Activated naive CD4-positive, alpha-beta T cell treated with anti-CD3 and anti-CD28 coated beads for 36 hours (primary cell): Measurements from ENCODE around the gene CDC25B. TPM values are rescaled to one million over a fixed set of nuclear protein-coding genes. Genes with fewer than 3 reads are reported as not detected.

ENCODE experiments used
- CTCF ChIA-PET: fragments of 350-600 bp; sonication (Branson Sonifier 250); formaldehyde crosslinking; loops from one replicate; lab custom pipeline; 2021; ENCODE audit warnings: antibody characterized with exemption; lab: Charles Lee
- DNase-seq: peaks from one replicate; pipeline ENCODE4 v3.0.0-alpha.2; 2020
- H3K27ac Mint-ChIP-seq: one replicate; pipeline ENCODE4 v1.8.0; 2021; ENCODE audit warnings: mild to moderate bottlenecking, mixed read lengths
- H3K27me3 Mint-ChIP-seq: one replicate; pipeline ENCODE4 v1.8.0; 2021; ENCODE audit warnings: low read depth, mixed read lengths
- H3K36me3 Mint-ChIP-seq: one replicate; pipeline ENCODE4 v1.8.0; 2021; ENCODE audit warnings: low read depth, mixed read lengths
- H3K4me1 Mint-ChIP-seq: one replicate; pipeline ENCODE4 v1.8.0; 2021; ENCODE audit warnings: low read depth, mixed read lengths
- H3K4me3 Mint-ChIP-seq: one replicate; pipeline ENCODE4 v1.8.0; 2021; ENCODE audit warnings: mild to moderate bottlenecking, moderate library complexity, mixed read lengths
- H3K9me3 Mint-ChIP-seq: one replicate; pipeline ENCODE4 v1.8.0; 2021; ENCODE audit warnings: mixed read lengths
- intact Hi-C: fragments of 100-400 bp; cut with micrococcal nuclease; formaldehyde crosslinking; loops from one replicate; pipeline ENCODE4 v1.15.1; 2023
- total RNA-seq, 2 experiments: library from RNA; stranded (reverse); gene quantifications; one replicate each; pipeline ENCODE4 v1.2.3, GENCODE V29; 2021

CDC25B gene
- total RNA-seq, 2 experiments from 2014 or later: 94.8 to 97.7 TPM

DNA sequence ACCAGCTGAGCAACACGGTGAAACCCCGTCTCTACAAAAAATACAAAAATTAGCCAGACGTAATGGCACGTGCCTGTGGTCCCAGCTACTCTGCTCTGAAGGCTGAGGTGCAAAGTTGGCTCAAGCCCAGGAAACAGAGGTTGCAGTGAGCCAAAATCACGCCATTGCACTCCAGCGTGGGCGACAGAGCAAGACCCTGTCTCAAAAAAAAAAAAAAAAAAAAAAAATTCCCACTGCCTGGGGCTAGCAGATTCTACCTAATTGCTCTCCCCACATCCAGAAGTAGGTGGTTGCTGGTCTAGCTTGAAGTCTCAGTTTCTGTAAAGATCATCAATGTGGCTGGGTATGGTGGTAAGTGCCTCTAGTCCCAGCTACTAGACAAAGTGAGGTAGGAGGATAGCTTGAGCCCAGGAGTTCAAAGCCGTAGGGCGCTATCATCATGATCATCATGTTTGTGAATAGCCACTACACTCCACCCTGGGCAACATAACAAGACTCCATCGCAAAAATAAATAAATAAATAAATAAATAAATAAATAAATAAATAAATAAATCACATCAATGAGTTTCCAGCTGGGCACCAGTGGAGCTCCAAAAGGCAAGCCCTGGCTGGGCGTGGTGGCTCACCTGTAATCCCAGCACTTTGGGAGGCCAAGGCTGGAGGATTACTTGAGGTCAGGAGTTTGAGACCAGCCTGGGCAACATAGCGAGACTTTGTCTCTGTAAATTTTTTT lies 17.9 kb downstream of the CDC25B start:
- Mint-ChIP-seq H3K9me3 (no peaks in the 10 kb centered on the region), H3K27ac (peak overlapping the region; percentile 53), H3K4me3 (no peak overlapping the region), H3K36me3 (no peaks in the 10 kb centered on the region), H3K4me1 (peaks cover 59% of the 10 kb centered on the region), H3K27me3 (no peaks in the 10 kb centered on the region)
- CTCF ChIA-PET: interaction anchor here (0.6 to 3.0 kb wide), 8 partner anchors 13 to 271 kb away, joined by 3 to 26 read pairs (median 4); partner anchors contain the start of genes ADISSP and CENPB
- peak; percentile 54 for DNase-seq
- intact Hi-C loops: loop anchor here (2.0 kb wide), 1 partner anchor 941 kb away; the partner anchor contains the start of gene PTPRA

GRCh38 chr20:3814928-3815495 lies 18.9 kb downstream of the CDC25B start:
- Mint-ChIP-seq H3K9me3 (no peaks in the 10 kb centered on the region), H3K27me3 (no peaks in the 10 kb centered on the region), H3K4me1 (peaks cover 65% of the 10 kb centered on the region), H3K4me3 (no peak overlapping the region), H3K36me3 (no peaks in the 10 kb centered on the region), H3K27ac (peak overlapping the region; percentile 41)
- intact Hi-C loops: no loop called here
- CTCF ChIA-PET: interaction anchor here (0.6 to 1.4 kb wide), 4 partner anchors 14 to 197 kb away, joined by 3 to 5 read pairs (median 4); no protein-coding TSS in a partner anchor
- DNase-seq: no peak

- H3K4me1 Mint-ChIP-seq: peaks cover 58% of the 10 kb centered on the region
- peak overlapping the region; percentile 2 for H3K27ac Mint-ChIP-seq
- H3K36me3 Mint-ChIP-seq: no peaks in the 10 kb centered on the region
- CTCF ChIA-PET: interaction anchor here (1.0 to 1.8 kb wide), 3 partner anchors 20 to 31 kb away, joined by 3 to 4 read pairs (median 3); partner anchors contain the start of gene CENPB
- DNase-seq: peak; percentile 45
- H3K27me3 Mint-ChIP-seq: no peaks in the 10 kb centered on the region
- intact Hi-C loops: no loop called here
- H3K9me3 Mint-ChIP-seq: no peaks in the 10 kb centered on the region
- no peak overlapping the region for H3K4me3 Mint-ChIP-seq
Measured at GRCh38 chr20:3815703-3816315, 19.7 kb downstream of the CDC25B start.

DNA sequence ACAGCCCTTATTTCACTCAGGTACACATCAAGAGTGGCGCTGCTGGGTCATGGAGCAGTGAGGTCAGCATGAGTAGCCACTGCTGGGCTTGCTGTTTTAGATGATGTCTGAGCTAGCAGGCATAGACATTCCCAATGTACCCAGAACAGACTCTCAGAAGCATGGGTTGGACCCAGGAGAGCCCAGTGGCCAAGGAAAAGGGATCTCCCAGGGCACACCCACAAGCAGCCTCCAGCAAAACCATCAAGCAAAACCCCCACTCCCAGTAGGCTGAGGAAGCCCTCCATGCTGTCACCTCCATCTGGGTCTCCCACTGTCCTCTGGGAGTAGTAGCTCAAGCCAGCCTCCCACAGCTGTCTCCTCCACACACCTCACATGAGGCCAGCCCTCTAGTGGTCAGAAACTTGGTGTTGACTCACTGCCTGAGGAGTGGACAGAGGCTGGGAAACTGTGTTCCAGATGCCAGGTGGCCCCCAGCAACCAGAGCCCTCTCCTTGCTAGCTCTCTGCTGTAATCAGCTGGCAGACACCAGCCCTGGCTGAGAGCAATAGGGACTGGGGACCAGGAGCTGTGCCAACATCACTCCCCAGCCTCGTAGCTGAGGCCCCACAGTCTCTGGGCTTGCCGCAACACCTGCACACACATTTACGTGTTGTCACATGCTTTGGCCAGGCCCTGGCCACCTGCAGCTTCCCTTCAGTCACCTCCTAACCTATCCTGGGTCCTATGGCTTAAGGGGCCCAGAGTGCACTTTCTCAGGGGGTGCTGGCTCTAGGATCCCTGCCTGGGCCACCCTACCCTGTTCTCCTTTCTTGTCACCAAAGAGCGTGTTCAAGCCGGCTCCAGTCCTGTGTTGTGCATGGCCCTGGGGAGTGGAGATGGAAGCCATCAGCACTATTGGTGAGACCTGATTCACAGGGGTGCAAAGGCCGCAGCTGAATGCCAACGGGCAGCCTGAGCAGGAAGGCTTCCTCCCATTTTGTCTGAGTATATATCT lies 22.3 kb downstream of the CDC25B start:
- CTCF ChIA-PET: interaction anchor here (1.0 to 5.3 kb wide), 8 partner anchors 12 to 65 kb away, joined by 3 to 58 read pairs (median 4); partner anchors contain the start of genes CENPB and SPEF1
- intact Hi-C loops: no loop called here
- Mint-ChIP-seq H3K4me3 (no peak overlapping the region), H3K27me3 (no peaks in the 10 kb centered on the region), H3K9me3 (no peaks in the 10 kb centered on the region), H3K27ac (peak overlapping the region; percentile 14), H3K4me1 (peaks cover 48% of the 10 kb centered on the region), H3K36me3 (no peaks in the 10 kb centered on the region)
- DNase-seq: peak; percentile 34

DNA sequence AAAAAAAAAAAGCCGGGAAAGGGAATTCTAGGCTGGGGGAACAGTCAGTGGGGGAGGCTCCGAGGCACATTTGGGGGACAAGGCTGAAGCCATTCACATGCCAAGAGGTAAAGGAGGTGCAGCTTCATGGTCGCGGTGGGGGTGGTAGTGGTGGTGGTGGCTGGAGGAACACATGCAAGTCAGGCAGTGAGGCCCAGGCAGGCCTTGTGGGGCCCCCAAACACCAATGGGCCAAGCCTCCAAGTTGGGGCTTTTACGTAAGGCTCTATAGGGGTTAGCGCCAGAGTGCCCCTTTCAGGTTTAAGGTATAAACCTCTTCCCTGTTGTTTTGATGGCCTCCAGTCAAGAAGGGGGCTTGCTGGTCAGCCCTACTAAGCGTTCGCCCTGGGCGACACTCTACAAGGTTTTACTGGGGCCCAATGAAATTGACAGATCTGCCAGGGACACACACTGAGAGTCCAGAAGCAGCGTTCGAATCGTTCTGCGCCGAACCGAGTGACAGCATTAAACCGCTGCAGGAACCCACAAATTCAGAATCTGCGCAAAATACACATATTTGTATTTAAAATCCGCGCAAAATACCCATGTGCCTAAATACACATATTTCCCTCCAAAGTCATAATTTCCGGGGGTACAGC lies 23.4 kb downstream of the CDC25B start:
- Mint-ChIP-seq H3K4me1 (peaks cover 42% of the 10 kb centered on the region), H3K27ac (peak overlapping the region; percentile 94), H3K4me3 (peak overlapping the region; percentile 85), H3K27me3 (no peaks in the 10 kb centered on the region), H3K36me3 (no peaks in the 10 kb centered on the region), H3K9me3 (no peaks in the 10 kb centered on the region)
- intact Hi-C loops: loop anchor here (1.0 to 2.0 kb wide), 8 partner anchors 8 to 266 kb away; partner anchors contain the start of genes ADISSP, CDC25B, CENPB and MAVS
- no peak for DNase-seq
- CTCF ChIA-PET: interaction anchor here (0.6 to 5.3 kb wide), 12 partner anchors 8 to 66 kb away, joined by 3 to 58 read pairs (median 7); partner anchors contain the start of genes CDC25B and CENPB

DNA sequence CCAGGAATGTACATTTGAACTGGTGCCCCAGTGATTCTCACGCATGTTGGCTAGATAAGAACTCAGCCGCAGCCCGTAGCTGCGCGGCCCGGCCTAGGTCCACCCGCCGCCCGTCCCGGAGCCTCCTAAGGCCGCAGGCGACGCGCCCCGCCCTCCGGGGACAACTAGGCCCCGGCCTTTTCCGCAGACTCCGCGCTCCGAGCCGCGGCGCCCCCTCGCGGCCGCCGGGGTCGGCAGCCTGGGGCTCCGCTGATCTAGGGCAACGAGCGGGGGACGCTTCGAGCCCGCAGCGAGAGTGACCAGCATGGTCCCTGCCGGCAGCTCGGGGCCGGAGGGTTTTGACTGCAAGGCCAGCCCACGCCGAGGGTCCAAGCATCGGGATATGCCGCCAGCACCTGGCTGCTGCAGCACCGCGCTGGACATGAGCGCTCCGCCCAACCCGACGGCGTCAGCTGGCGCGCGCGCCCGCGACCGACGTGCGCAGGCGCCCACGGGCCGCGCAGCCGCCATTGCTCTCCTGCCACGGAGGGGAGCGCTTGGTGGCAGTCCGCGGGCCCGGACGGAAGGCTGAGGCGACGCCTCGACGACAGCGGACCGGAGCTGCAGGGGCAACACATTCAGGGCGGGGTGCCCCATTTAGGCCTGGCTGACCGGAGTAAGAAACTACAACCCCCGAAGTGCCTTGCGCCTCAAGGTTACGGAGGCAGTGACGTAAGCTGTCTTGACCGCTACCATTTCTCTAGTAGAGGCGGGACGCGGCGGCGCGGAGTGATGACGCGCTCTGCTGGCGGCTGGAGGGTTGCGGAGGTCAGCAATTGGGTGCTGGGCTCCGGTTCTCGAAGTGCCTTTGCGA lies 24.2 kb downstream of the CDC25B start, which contains the start of gene AP5S1:
TSS of gene AP5S1 (plus strand) at position 500 of the 853 bp plus-strand sequence. CDS start 1,571 bp downstream, outside the sequence.
- H3K36me3 Mint-ChIP-seq: peaks cover 3% of the 10 kb centered on the region
- peaks cover 36% of the 10 kb centered on the region for H3K4me1 Mint-ChIP-seq
- no peaks in the 10 kb centered on the region for H3K27me3 Mint-ChIP-seq
- peak; percentile 96 for DNase-seq
- CTCF ChIA-PET: interaction anchor here (0.6 to 5.3 kb wide), 17 partner anchors 9 to 102 kb away, joined by 3 to 58 read pairs (median 5); partner anchors contain the start of genes CDC25B and CENPB
- peak within 1 kb of the TSS; percentile 85 for H3K4me3 Mint-ChIP-seq
- H3K9me3 Mint-ChIP-seq: no peaks in the 10 kb centered on the region
- peak within 1 kb of the TSS; percentile 94 for H3K27ac Mint-ChIP-seq
- intact Hi-C loops: loop anchor here (1.0 to 2.0 kb wide), 8 partner anchors 9 to 265 kb away; partner anchors contain the start of genes ADISSP, CDC25B, CENPB and MAVS

- Mint-ChIP-seq H3K27me3 (no peaks in the 10 kb centered on the region), H3K9me3 (no peaks in the 10 kb centered on the region), H3K27ac (peak overlapping the region; percentile 94), H3K36me3 (peaks cover 3% of the 10 kb centered on the region), H3K4me1 (peaks cover 29% of the 10 kb centered on the region), H3K4me3 (peak overlapping the region; percentile 85)
- intact Hi-C loops: loop anchor here (1.0 to 2.0 kb wide), 8 partner anchors 10 to 264 kb away; partner anchors contain the start of genes ADISSP, CDC25B, CENPB and MAVS
- DNase-seq: no peak
- CTCF ChIA-PET: interaction anchor here (0.6 to 5.3 kb wide), 18 partner anchors 9 to 101 kb away, joined by 3 to 58 read pairs (median 5); partner anchors contain the start of genes ADISSP, CDC25B and CENPB
Measured at GRCh38 chr20:3820901-3821727, 25.0 kb downstream of the CDC25B start.

DNA sequence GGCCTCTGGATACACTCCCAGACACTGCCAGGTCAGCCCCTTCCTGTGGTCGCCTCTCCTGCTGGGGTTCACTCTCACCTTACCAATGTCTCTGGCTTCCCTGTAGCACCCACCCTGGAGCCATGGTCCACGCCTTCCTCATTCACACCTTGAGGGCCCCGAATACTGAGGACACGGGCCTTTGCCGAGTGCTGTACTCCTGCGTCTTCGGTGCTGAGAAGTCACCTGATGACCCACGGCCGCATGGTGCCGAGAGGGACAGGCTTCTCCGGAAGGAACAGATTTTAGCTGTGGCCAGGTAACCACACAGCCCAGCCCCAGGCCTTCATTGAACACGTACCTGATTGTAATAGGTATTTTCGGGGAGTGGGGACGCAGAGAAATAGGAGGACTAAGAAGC lies 25.9 kb downstream of the CDC25B start:
- intact Hi-C loops: loop anchor here (2.0 kb wide), 1 partner anchor 67 kb away; the partner anchor contains the start of gene PANK2
- CTCF ChIA-PET: interaction anchor here (1.3 to 5.3 kb wide), 5 partner anchors 26 to 54 kb away, joined by 3 to 58 read pairs (median 9); partner anchors contain the start of genes ADISSP, CDC25B and CENPB
- peak overlapping the region; percentile 94 for H3K27ac Mint-ChIP-seq
- H3K9me3 Mint-ChIP-seq: no peaks in the 10 kb centered on the region
- peaks cover 3% of the 10 kb centered on the region for H3K36me3 Mint-ChIP-seq
- H3K4me3 Mint-ChIP-seq: peak overlapping the region; percentile 85
- H3K4me1 Mint-ChIP-seq: peaks cover 23% of the 10 kb centered on the region
- no peaks in the 10 kb centered on the region for H3K27me3 Mint-ChIP-seq
- no peak for DNase-seq

GRCh38 chr20:3823881-3824280 lies 27.8 kb downstream of the CDC25B start:
- DNase-seq: no peak
- no peak overlapping the region for H3K4me3 Mint-ChIP-seq
- H3K27me3 Mint-ChIP-seq: no peaks in the 10 kb centered on the region
- peaks cover 4% of the 10 kb centered on the region for H3K36me3 Mint-ChIP-seq
- peaks cover 20% of the 10 kb centered on the region for H3K4me1 Mint-ChIP-seq
- CTCF ChIA-PET: interaction anchor here (1.2 kb wide), 1 partner anchor 37 kb away, joined by 4 read pairs; the partner anchor contains the start of gene CENPB
- H3K27ac Mint-ChIP-seq: no peak overlapping the region
- no peaks in the 10 kb centered on the region for H3K9me3 Mint-ChIP-seq
- intact Hi-C loops: no loop called here
